WI38 (cell line): ENCODE measurements around the gene ACIN1.
"Not testable (repeated sequence)": the region's sequence is repeated elsewhere in the genome, so short reads cannot be mapped to it uniquely, and the experiment has no call there.

Source experiments
- H3K4me3 ChIP-seq: 2 replicates; pipeline ENCODE4 v1.5.1; 2011; ENCODE audit warnings: low read depth, mild to moderate bottlenecking, control low read depth, low read length
- TF ChIP-seq, protein P1 (sequence below): IDR thresholded peaks from 2 replicates; pipeline ENCODE4 v1.5.1; 2012; ENCODE audit warnings: low read depth, mild to moderate bottlenecking, control low read depth, low read length

ACIN1 gene

DNA sequence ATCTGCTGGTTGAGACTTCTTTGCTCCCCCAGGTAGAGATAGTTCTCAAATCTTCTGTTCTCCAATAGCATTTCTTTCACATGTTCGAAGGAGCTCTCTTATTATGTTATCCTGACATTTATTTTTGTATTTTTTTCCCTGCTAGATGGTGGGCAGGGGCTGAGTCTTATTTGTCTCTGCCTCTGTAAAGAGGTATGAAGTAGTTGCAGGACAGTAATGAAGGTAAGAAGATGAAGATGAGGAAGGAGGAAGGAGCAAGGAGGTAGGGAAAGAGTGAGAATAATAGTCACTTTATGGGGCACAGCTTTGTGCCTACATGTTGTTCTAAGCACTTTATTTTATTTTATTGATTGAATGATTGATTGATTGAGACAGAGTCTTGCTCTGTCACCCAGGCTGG is 14.8 kb upstream of the ACIN1 start:
- TF ChIP-seq, protein P1, sequence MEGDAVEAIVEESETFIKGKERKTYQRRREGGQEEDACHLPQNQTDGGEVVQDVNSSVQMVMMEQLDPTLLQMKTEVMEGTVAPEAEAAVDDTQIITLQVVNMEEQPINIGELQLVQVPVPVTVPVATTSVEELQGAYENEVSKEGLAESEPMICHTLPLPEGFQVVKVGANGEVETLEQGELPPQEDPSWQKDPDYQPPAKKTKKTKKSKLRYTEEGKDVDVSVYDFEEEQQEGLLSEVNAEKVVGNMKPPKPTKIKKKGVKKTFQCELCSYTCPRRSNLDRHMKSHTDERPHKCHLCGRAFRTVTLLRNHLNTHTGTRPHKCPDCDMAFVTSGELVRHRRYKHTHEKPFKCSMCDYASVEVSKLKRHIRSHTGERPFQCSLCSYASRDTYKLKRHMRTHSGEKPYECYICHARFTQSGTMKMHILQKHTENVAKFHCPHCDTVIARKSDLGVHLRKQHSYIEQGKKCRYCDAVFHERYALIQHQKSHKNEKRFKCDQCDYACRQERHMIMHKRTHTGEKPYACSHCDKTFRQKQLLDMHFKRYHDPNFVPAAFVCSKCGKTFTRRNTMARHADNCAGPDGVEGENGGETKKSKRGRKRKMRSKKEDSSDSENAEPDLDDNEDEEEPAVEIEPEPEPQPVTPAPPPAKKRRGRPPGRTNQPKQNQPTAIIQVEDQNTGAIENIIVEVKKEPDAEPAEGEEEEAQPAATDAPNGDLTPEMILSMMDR: no peak
- H3K4me3 ChIP-seq: no peak overlapping the region

DNA sequence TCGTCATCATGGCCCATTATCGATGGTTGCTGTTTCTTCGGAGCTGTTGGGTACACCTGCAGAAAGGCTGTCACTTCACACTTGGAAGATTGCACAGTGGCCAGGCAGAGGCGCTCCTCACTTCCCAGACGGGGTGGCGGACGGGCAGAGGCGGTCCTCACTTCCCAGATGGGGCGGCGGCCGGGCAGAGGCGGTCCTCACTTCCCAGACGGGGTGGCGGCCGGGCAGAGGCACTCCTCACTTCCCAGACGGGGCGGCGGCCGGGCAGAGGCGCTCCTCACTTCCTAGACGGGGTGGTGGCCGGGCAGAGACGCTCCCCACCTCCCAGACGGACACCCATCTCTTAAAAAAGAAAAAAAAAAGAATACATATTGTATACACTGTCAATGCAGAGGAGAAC is 13.2 kb upstream of the ACIN1 start:
- not testable (repeated sequence) for H3K4me3 ChIP-seq

DNA sequence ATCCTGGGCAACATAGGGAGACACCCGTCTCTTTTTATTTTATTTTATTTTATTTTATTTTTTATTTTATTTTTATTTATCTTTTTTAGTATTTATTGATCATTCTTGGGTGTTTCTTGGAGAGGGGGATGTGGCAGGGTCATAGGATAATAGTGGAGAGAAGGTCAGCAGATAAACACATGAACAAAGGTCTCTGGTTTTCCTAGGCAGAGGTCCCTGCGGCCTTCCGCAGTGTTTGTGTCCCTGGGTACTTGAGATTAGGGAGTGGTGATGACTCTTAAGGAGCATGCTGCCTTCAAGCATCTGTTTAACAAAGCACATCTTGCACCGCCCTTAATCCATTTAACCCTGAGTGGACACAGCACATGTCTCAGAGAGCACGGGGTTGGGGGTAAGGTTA is 12.7 kb upstream of the ACIN1 start:
- not testable (repeated sequence) for H3K4me3 ChIP-seq

DNA sequence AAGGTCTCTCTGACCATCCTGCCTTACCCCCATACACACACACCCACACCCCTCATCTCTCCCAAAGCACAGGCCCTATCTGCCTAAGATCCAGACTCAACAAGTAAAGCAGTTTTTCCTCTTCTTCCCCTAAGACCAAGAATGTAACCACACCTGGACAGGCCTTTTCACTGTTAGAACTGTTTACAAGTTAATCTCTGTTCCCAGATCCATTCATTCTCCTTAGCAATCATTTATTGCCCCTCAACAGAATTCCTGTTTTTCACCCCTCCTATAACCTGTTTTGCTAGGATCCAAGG is 11.8 kb upstream of the ACIN1 start:
- TF ChIP-seq, protein P1: no peak
- no peak overlapping the region for H3K4me3 ChIP-seq

DNA sequence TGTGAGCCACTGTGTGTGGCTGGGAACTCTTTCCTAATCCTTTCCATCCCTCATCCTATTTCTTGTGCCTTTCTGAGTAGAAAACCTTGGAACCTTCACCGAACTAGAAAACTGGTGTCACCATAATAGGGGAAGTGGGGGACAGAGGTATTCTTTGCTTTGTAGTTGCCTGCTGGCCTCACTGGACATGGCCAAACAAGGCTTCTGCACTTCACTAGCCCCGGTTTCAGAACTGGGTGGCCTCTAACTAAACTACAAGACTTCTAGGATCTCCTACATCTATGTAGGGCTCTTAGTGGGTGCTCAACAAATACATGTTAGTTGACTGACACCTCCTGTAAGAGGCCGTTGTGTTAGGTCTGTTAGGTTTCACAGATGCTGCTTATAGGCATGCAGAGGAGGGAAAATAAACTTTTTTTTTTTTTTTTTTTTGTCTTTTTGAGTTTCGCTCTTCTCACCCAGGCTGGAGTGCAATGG is 10.4 kb upstream of the ACIN1 start:
- TF ChIP-seq, protein P1: no peak
- H3K4me3 ChIP-seq: no peak overlapping the region

DNA sequence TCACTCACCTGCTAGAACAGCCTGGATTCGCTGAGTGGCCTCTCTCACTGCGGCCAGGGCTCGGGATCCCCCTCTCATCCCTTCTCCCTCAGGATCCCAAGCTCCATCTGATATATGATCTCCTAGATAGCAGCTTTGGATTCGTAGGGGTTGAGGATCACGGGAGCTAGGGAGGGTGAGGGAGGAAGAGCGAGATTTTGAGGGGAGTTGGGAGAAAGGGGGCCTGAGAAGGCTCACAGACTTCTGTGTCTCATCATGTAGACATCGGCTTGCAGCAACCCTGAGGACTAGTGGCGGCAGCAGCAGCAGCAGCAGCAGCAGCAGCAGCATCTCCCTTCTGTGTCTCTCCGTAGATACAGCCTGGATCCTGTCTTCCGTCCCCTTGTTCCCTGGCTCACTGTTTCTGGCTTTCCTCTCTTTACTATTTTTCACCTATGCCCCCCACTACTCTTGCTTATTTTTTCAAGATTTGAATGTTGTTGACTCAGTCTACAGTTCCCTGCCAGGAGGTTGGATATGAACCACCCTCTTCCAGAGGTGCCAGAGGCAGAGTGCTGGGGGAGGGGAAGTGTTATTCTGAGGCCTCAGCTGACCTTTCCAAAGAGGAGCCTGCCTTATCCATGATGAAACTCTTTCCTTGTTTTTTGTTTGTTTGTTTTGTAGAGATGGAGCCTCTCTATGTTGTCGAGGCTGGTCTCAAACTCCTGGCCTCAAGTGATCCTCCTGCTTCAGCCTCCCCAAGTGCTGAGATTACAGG is 9.8 kb upstream of the ACIN1 start, which contains the start of gene CIROP:
TSS of gene CIROP (minus strand) at position 399 of the 757 bp plus-strand sequence. CDS start at position 330, 69 bp downstream.
- H3K4me3 ChIP-seq: no peak within 1 kb of the TSS
- TF ChIP-seq, protein P1: no peak

DNA sequence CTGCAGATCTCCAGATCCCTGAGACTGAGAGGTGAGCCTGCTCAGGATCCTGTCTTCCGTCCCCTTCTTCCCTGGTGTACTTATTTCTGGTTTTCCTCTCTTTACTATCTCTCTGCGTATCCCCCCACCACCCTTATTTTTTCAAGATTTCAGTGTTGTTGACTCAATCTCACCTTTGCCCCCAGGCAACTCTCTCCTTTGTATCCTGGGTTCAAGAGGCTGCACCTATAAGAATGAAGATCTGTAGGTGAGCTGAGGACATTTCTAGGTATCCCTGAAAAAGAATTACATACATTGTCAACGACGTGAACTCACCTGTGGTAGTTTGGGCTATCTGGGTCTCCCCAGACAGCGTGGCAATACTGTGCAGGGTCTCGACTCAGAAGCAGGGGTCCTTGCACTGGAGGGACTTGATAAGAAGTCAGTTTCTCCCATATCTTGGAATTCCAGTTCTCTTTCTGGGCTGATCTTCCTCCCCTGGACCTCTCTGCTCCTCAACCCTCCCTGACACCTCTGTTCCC is 9.2 kb upstream of the ACIN1 start:
- TF ChIP-seq, protein P1: no peak
- no peak overlapping the region for H3K4me3 ChIP-seq

DNA sequence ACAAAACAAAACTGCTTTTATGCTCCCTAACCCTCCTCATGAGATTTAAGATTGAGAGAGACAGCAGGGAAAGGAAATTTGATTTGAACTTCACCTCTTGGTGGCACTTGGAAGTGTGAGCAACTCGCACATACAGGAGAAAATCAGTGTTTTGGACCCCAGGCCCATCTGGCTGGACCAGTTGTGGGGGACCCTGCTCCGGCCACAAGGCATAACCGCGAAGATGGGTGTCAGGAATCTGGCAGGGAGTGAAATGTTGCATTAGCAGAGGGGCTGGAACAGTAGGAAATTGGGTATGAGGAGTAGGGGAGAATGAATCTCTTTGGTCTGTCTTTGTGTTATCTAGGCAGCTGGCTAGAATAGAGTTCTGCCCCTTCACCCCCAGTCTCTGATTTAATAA is 8.6 kb upstream of the ACIN1 start:
- TF ChIP-seq, protein P1: no peak
- no peak overlapping the region for H3K4me3 ChIP-seq
